NK-92 (cell line): ENCODE measurements around the gene IRF9.

Experiments
- DNase-seq: peaks from one replicate; lab custom pipeline; 2025; ENCODE audit not compliant: unreplicated experiment; lab: John Stamatoyannopoulos, UW

IRF9 gene

GRCh38 chr14:24160850-24161804 lies at the start of gene IRF9:
Gene IRF9, plus strand, starts transcription at chr14:24161265. Its CDS starts 880 bp downstream, at chr14:24162145.
- DNase-seq, result peak; percentile 89

- DNase-seq, result no peak
These were observed 47.7 kb upstream of the IRF9 start for GRCh38 chr14:24113379-24113800.

- DNase-seq, result no peak
These were observed 47.1 kb upstream of the IRF9 start for GRCh38 chr14:24113801-24114531.

- DNase-seq, result peak; percentile 95
These were observed 46.3 kb upstream of the IRF9 start, which contains the start of the genes DCAF11 and NRL for GRCh38 chr14:24114532-24115421. Gene DCAF11, plus strand, starts transcription at chr14:24114777. Its CDS starts 818 bp downstream, at chr14:24115595. Gene NRL, minus strand, starts transcription at chr14:24114949. Its CDS starts 32,101 bp downstream, at chr14:24082848.

- DNase-seq, result no peak
These were observed 45.5 kb upstream of the IRF9 start for GRCh38 chr14:24115422-24116127.

- DNase-seq, result no peak
These were observed 44.8 kb upstream of the IRF9 start for GRCh38 chr14:24116128-24116814.

- no peak for DNase-seq
These were observed 43.9 kb upstream of the IRF9 start for GRCh38 chr14:24117179-24117578.

GRCh38 chr14:24119691-24120090 lies 41.4 kb upstream of the IRF9 start:
- no peak for DNase-seq

- no peak for DNase-seq
These were observed 39.9 kb upstream of the IRF9 start for GRCh38 chr14:24121210-24121609.

- DNase-seq, result no peak
These were observed 38.6 kb upstream of the IRF9 start for GRCh38 chr14:24122416-24122815.

- DNase-seq, result no peak
These were observed 38.2 kb upstream of the IRF9 start for GRCh38 chr14:24122898-24123297.

- DNase-seq, result no peak
These were observed 37.3 kb upstream of the IRF9 start for GRCh38 chr14:24123424-24124417.

- DNase-seq, result no peak
These were observed 34.1 kb upstream of the IRF9 start for GRCh38 chr14:24126939-24127338.

GRCh38 chr14:24127673-24128072 lies 33.4 kb upstream of the IRF9 start:
- no peak for DNase-seq

GRCh38 chr14:24129410-24129998 lies 31.6 kb upstream of the IRF9 start:
- DNase-seq, result no peak

GRCh38 chr14:24130380-24130716 lies 30.7 kb upstream of the IRF9 start, which contains the start of gene FITM1:
Gene FITM1, plus strand, starts transcription at chr14:24130659. Its CDS starts 905 bp downstream, at chr14:24131564.
- no peak for DNase-seq

GRCh38 chr14:24130717-24131548 lies 30.1 kb upstream of the IRF9 start:
- no peak for DNase-seq
